Activated CD4-positive, alpha-beta T cell treated with anti-CD3 and anti-CD28 coated beads, Interleukin-2, Interleukin-4, amounts not matched to agents 100 ng/mL and 50 ng/mL, durations not matched to agents 16 hours and 8 hours (primary cell): Measurements from ENCODE around the gene FGF12.

Source experiments
- DNase-seq: peaks from one replicate; pipeline ENCODE4 v3.0.0-alpha.2; 2020; ENCODE audit warnings: low spot score

The FGF12 gene

GRCh38 chr3:192684151-192684550 lies 43.2 kb downstream of the FGF12 start:
- DNase-seq, result no peak

DNA sequence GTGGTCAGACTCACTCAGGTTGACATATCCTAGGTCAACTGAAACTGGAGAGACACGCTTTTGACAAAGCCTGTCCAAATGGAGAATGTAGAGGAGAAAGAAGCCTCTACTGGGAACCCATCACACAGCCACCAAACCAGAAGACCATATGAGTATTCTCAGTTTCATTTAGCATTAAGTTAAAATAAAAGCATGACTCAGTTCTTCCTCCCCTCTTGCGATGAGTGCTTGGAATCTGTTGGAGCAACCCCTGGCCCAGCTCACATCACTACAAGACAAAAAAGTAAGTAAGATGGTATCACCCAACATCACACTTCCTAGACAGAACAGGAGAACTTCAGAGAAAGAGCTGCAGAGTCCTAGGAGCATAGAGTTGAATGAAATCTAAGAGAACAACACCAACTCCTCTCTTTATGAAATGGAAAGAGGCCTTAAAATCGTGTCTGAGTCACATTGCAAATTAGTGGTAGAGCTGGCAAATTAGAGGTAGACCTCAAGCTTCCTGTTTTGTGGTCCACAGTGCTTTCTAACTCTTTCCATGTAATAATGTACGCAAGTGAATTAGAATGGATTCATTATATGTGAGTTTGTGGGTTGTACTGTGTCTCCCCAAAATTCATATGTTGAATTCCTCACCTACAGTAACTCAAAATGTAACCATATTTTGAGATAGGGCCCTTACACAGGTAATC lies 51.2 kb downstream of the FGF12 start:
- DNase-seq, result peak; percentile 62

DNA sequence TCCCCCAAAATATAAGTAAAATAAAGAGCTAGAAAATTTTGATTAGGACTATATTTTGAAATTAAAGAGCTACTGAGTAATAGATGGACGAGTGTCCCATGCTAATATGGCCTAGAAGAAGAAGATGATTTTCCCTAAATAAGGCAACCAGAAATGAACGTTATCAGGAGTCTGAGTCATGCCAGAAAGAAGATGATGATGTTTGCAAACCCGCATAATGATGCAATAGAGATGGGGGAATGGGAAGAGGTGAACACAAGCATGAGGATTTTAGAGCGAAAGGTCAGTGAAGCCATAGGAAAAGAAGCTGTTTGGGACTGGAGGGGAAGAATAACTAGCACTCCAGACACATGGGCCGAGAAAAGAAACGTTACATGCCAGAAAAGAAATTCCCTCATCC lies 71.7 kb downstream of the FGF12 start:
- DNase-seq, result no peak

GRCh38 chr3:192655040-192655439 lies 72.3 kb downstream of the FGF12 start:
- no peak for DNase-seq

GRCh38 chr3:192653862-192654261 lies 73.5 kb downstream of the FGF12 start:
- DNase-seq, result no peak

GRCh38 chr3:192652727-192653126 lies 74.6 kb downstream of the FGF12 start:
- DNase-seq, result no peak

DNA sequence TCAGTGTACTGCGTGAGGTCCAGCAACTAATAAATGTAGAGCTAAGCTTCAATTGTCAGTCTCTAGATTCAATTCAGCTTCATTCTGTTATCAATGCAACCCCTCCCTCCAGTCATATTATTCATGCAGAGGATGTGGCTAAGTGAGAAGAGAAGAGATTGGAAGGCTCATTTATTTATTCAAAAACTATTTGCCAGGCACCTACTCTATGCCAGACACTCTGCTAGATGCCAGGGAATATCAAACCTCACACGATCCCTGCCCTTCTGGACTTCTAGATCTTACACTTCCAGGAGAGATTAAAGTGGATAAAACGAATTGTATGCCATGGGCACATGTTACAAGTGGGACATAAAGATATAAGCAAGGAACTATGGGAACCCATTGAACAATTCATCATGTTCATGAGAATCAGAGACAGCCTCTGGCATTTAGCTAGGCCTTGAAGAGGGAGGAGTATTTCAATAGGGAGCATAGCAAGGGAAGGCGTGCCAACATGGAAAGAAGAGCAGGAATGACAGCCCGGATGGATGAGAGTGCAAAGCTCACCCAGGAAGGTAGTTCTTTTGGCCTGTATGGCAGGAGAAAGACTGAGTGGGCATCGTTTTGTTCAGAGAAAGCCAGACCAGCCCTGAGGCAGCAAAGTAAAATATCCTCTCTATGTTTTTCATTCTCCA lies 75.4 kb downstream of the FGF12 start:
- no peak for DNase-seq

GRCh38 chr3:192645437-192645836 lies 81.9 kb downstream of the FGF12 start:
- no peak for DNase-seq

GRCh38 chr3:192642651-192643050 lies 84.7 kb downstream of the FGF12 start:
- no peak for DNase-seq

DNA sequence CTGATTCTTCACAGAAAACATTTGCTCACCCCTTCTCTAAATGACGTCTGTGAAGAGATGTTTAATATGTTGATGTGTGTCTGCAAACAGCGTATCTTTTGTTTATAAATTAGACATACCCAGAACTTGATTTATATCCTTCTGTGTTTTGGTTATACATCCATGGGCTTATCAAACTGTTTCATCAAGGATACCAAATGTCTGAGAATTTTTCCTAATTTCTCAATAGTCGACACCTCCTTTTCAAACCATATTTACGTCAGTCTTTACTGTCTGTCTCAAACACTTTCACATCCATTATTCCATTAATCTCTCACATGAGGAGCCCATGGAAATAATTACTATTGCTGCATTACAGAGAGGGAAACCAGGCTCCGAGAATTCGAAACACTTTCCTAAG lies 85.4 kb downstream of the FGF12 start:
- no peak for DNase-seq

GRCh38 chr3:192639987-192640386 lies 87.4 kb downstream of the FGF12 start:
- DNase-seq, result no peak

DNA sequence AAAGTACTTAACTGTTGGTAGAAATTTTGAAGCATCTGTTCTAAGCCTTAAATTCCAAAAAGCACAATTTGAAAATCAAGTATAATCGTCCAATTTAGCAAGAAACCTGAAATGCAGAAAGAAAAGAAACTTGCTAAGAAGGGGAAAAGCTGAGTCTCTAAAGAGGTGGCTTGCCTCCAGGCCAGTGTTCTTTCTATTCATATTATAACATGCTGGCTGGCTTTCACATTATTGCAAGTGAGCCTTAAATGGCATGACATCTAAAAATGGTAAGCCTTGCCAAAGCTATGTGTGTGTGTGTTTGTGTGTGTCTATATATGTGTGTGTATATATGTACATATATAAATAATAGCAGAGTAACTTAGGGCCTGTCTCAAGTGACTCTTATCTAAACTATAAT lies 89.5 kb downstream of the FGF12 start:
- no peak for DNase-seq

- no peak for DNase-seq
Observed at GRCh38 chr3:192636517-192637444, 90.6 kb downstream of the FGF12 start.

DNA sequence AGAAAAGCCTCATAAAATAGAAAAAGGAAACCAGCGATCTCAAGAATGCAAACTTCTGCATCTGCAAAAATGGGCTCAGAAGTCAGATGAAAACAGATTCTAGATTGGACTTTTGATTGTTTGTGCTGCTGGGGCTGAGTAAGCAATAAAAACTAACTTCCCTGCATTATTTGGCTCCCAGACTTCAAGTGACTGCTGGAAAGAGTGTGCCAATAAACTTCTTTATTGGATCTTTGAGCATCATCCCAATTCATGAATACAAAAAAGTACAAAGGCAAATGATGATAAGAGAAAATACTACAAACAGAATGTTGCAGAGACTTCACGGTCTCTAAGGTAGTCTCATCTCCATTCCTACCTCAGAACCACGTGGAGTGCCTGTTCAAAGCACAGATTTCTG lies 97.9 kb downstream of the FGF12 start:
- no peak for DNase-seq

- DNase-seq, result no peak
Observed at GRCh38 chr3:192621909-192622308, 105.4 kb downstream of the FGF12 start.

DNA sequence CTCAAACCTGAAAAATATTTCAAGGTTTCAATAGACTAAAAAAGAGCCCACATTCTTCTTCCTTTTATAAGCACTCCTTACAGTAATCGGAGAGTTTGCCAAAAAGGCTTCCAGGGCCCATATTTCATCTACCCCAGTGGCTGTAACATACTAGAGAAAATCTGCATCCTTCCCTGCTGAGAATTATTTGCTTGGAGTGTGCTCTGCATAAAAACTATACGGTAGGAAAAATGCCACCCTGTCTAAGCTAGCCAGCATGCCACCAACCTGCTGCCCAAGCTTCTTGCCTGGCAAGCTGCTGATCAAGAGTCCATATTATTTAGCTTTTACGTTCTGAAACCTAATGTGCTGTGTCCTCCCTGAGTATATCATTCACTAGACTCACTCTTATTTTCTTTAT lies 107.1 kb downstream of the FGF12 start:
- DNase-seq, result no peak

DNA sequence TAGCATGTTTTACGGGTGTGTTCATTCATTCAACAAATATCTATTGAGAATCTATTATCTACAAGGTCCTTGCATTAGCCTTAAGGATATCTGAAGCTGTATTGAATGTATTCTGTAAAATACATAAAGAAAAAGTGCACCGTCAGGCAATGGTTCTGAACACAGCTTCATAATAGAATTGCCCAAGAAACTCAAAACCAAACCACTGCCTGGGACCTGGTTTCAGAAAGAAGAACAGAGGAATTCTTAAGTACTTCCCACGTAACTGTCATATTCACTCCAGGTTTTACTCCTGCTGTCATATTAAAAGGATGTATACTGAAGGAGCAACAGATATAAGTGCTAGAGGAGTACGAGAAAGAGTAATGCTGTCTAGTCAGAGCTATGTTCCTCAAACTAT lies 115.9 kb downstream of the FGF12 start:
- no peak for DNase-seq

GRCh38 chr3:192608726-192609600 lies 118.4 kb downstream of the FGF12 start:
- DNase-seq, result no peak

DNA sequence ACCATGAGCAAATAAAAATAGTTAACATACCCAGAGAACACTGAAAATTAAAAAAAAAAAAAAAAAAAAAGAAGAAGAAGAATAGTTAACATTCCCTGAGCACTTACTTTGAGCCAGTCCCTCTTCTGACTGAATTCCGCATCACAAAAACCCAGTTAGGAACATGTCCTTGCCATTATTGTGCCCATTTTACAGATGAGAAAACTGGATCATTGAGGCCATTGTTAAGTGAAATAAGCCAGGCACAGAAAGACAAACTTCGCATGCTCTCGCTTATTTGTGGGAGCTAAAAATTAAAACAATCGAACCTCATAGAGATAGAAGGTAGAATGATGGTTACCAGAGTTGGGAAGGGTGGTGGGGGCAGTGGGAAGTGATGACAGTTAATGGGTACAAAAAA lies 119.5 kb downstream of the FGF12 start:
- no peak for DNase-seq

- DNase-seq, result no peak
Observed at GRCh38 chr3:192597913-192598312, 129.4 kb downstream of the FGF12 start.

DNA sequence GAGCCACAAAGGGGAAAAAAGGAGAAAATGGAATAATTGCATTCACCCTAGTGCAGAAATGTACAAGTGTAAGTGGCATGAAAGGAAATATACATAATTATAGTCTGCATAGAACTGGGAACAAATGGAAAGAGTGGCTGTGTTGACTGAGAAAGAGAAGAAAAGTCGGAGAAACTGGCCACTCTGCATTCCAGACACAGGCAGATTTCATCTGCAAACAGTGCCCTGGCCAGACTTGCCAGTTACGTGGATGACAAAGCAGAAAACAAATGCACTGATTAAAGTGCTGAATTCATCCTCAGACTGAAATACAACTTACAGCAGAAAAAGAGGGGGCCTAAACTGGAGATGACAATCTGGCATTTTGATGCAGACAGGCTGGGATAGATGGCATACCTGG lies 129.8 kb downstream of the FGF12 start:
- DNase-seq, result no peak

GRCh38 chr3:192578729-192579128 lies 148.6 kb downstream of the FGF12 start:
- DNase-seq, result no peak
